NCI-H2029 (cell line): Measurements from ENCODE around the gene ZNF827.

ENCODE experiments used
- DNase-seq: peaks from one replicate; lab custom pipeline; 2025; lab: John Stamatoyannopoulos, UW

The ZNF827 gene

GRCh38 chr4:145824463-145824862, 114.2 kb downstream of the ZNF827 start:
- no peak for DNase-seq

GRCh38 chr4:145823743-145824142, 114.9 kb downstream of the ZNF827 start:
- DNase-seq = no peak

- no peak for DNase-seq
Measured at GRCh38 chr4:145822581-145822980, 116.0 kb downstream of the ZNF827 start.

- DNase-seq = no peak
Measured at GRCh38 chr4:145822181-145822580, 116.4 kb downstream of the ZNF827 start.

- DNase-seq = no peak
Measured at GRCh38 chr4:145821766-145822165, 116.9 kb downstream of the ZNF827 start.

- no peak for DNase-seq
Measured at GRCh38 chr4:145820407-145820806, 118.2 kb downstream of the ZNF827 start.

- no peak for DNase-seq
Measured at GRCh38 chr4:145819853-145820181, 118.8 kb downstream of the ZNF827 start.

GRCh38 chr4:145819101-145819852, 119.3 kb downstream of the ZNF827 start:
- no peak for DNase-seq

- no peak for DNase-seq
Measured at GRCh38 chr4:145818011-145818410, 120.6 kb downstream of the ZNF827 start.

GRCh38 chr4:145816091-145816490, 122.5 kb downstream of the ZNF827 start:
- no peak for DNase-seq

- DNase-seq = no peak
Measured at GRCh38 chr4:145815626-145816025, 123.0 kb downstream of the ZNF827 start.

- no peak for DNase-seq
Measured at GRCh38 chr4:145815027-145815612, 123.5 kb downstream of the ZNF827 start.

GRCh38 chr4:145814246-145814645, 124.4 kb downstream of the ZNF827 start:
- no peak for DNase-seq

- DNase-seq = no peak
Measured at GRCh38 chr4:145812919-145813318, 125.7 kb downstream of the ZNF827 start.

GRCh38 chr4:145808848-145809512, 129.6 kb downstream of the ZNF827 start:
- no peak for DNase-seq

- no peak for DNase-seq
Measured at GRCh38 chr4:145808021-145808650, 130.5 kb downstream of the ZNF827 start.

- DNase-seq = no peak
Measured at GRCh38 chr4:145805490-145805889, 133.1 kb downstream of the ZNF827 start.

GRCh38 chr4:145804116-145804515, 134.5 kb downstream of the ZNF827 start:
- no peak for DNase-seq

- no peak for DNase-seq
Measured at GRCh38 chr4:145799223-145799622, 139.4 kb downstream of the ZNF827 start.

- no peak for DNase-seq
Measured at GRCh38 chr4:145797278-145797677, 141.3 kb downstream of the ZNF827 start.

- DNase-seq = no peak
Measured at GRCh38 chr4:145796346-145796745, 142.3 kb downstream of the ZNF827 start.

GRCh38 chr4:145795521-145795920, 143.1 kb downstream of the ZNF827 start:
- DNase-seq = no peak

GRCh38 chr4:145792429-145792828, 146.2 kb downstream of the ZNF827 start:
- DNase-seq = no peak
